ENCODE results near the gene ST13.
A peak's percentile ranks its signal among the peaks of the same experiment; 100 is the strongest.

Gene ST13

GRCh38 chr22:40818747-40819598 lies 37.5 kb downstream of the ST13 start, which contains the start of gene SLC25A17 (continued):
- TF ChIP-seq ZBTB7A (tag by site-specific recombination; IDR thresholded peaks at IDR 0.05; ENCODE audit: low read depth) = peak; percentile 74; the same call in 1 of the 2 replicates
- TF ChIP-seq SETDB1 (IDR thresholded peaks at IDR 0.05; ENCODE audit: insufficient read length, low read length) = no peak
- TF ChIP-seq SALL2 (tag by site-specific recombination; IDR thresholded peaks at IDR 0.05; ENCODE audit: borderline replicate concordance) = no peak
- TF ChIP-seq ZIC2 (tag by site-specific recombination; IDR thresholded peaks at IDR 0.05) = no peak
- TF ChIP-seq ZNF776 (tag by site-specific recombination; IDR thresholded peaks at IDR 0.05; ENCODE audit: borderline replicate concordance) = no peak
- no peak for TF ChIP-seq PRDM1 (tag by site-specific recombination; IDR thresholded peaks at IDR 0.05)
- TF ChIP-seq ZSCAN16 (tag by site-specific recombination; IDR thresholded peaks at IDR 0.05) = no peak
- TF ChIP-seq HOXA7 (CRISPR knock-in tag; IDR thresholded peaks at IDR 0.05; ENCODE audit: borderline replicate concordance) = no peak
- peak; percentile 85 for TF ChIP-seq CTCF (tag by site-specific recombination; IDR thresholded peaks at IDR 0.05)
- no peak for TF ChIP-seq ZNF132 (tag by site-specific recombination; IDR thresholded peaks at IDR 0.05; ENCODE audit: borderline replicate concordance)
- TF ChIP-seq HOXC10 (CRISPR knock-in tag; IDR thresholded peaks at IDR 0.05) = no peak; the same call in 1 of the 2 replicates
- TF ChIP-seq ZNF112 (tag by site-specific recombination; IDR thresholded peaks at IDR 0.05) = no peak
- no peak for TF ChIP-seq ZNF561 (tag by site-specific recombination; IDR thresholded peaks at IDR 0.05; ENCODE audit: borderline replicate concordance)
- TF ChIP-seq ZNF768 (tag by site-specific recombination; IDR thresholded peaks at IDR 0.05) = 0 out of 2 replicates have a peak, but pooled peaks have one; percentile 2
- TF ChIP-seq MEIS1 (CRISPR knock-in tag; IDR thresholded peaks at IDR 0.05; ENCODE audit: borderline replicate concordance) = no peak
- TF ChIP-seq ZNF654 (tag by site-specific recombination; IDR thresholded peaks at IDR 0.05; ENCODE audit: low read depth) = no peak
- TF ChIP-seq, protein P1, sequence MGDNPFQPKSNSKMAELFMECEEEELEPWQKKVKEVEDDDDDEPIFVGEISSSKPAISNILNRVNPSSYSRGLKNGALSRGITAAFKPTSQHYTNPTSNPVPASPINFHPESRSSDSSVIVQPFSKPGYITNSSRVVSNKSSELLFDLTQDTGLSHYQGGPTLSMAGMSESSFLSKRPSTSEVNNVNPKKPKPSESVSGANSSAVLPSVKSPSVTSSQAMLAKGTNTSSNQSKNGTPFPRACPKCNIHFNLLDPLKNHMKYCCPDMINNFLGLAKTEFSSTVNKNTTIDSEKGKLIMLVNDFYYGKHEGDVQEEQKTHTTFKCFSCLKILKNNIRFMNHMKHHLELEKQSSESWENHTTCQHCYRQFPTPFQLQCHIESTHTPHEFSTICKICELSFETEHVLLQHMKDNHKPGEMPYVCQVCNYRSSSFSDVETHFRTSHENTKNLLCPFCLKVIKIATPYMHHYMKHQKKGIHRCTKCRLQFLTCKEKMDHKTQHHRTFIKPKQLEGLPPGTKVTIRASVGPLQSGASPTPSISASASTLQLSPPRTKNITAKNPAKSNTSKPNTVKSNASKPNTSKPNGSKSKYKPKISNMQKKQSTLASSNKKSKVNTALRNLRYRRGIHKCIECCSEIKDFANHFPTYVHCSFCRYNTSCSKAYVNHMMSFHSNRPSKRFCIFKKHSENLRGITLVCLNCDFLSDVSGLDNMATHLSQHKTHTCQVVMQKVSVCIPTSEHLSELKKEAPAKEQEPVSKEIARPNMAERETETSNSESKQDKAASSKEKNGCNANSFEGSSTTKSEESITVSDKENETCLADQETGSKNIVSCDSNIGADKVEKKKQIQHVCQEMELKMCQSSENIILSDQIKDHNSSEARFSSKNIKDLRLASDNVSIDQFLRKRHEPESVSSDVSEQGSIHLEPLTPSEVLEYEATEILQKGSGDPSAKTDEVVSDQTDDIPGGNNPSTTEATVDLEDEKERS (tag by site-specific recombination; IDR thresholded peaks at IDR 0.05) = no peak
- TF ChIP-seq ZNF184 (tag by site-specific recombination; IDR thresholded peaks at IDR 0.05) = no peak
- TF ChIP-seq ZNF777 (tag by site-specific recombination; IDR thresholded peaks at IDR 0.05; ENCODE audit: borderline replicate concordance) = 0 out of 2 replicates have a peak, but pooled peaks have one; percentile 52
- peak; percentile 93 for TF ChIP-seq ZBTB20 (tag by site-specific recombination; IDR thresholded peaks at IDR 0.05)
- TF ChIP-seq ZNF843 (tag by site-specific recombination; IDR thresholded peaks at IDR 0.05) = no peak
- no peak for TF ChIP-seq ZNF426 (tag by site-specific recombination; IDR thresholded peaks at IDR 0.05)
- TF ChIP-seq SP3 (tag by site-specific recombination; IDR thresholded peaks at IDR 0.05) = peak; percentile 77
- no peak for TF ChIP-seq ZNF174 (tag by site-specific recombination; IDR thresholded peaks at IDR 0.05)
- peak; percentile 7; the same call in 1 of the 2 replicates for TF ChIP-seq ZNF76 (tag by site-specific recombination; IDR thresholded peaks at IDR 0.05; ENCODE audit: borderline replicate concordance, low read depth)
- TF ChIP-seq ZSCAN23 (tag by site-specific recombination; IDR thresholded peaks at IDR 0.05) = no peak
- no peak for TF ChIP-seq ZNF157 (tag by site-specific recombination; IDR thresholded peaks at IDR 0.05)
- TF ChIP-seq ZNF341 (tag by site-specific recombination; IDR thresholded peaks at IDR 0.05; ENCODE audit: low read depth) = no peak
- TF ChIP-seq KLF8 (tag by site-specific recombination; IDR thresholded peaks at IDR 0.05) = peak; percentile 52
- TF ChIP-seq, protein P2, sequence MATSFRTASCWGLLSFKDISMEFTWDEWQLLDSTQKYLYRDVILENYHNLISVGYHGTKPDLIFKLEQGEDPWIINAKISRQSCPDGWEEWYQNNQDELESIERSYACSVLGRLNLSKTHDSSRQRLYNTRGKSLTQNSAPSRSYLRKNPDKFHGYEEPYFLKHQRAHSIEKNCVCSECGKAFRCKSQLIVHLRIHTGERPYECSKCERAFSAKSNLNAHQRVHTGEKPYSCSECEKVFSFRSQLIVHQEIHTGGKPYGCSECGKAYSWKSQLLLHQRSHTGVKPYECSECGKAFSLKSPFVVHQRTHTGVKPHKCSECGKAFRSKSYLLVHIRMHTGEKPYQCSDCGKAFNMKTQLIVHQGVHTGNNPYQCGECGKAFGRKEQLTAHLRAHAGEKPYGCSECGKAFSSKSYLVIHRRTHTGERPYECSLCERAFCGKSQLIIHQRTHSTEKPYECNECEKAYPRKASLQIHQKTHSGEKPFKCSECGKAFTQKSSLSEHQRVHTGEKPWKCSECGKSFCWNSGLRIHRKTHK (tag by site-specific recombination; IDR thresholded peaks at IDR 0.05) = no peak
- no peak for TF ChIP-seq ZNF610 (tag by site-specific recombination; IDR thresholded peaks at IDR 0.05; ENCODE audit: borderline replicate concordance)
- TF ChIP-seq ZBTB17 (tag by site-specific recombination; IDR thresholded peaks at IDR 0.05) = peak; percentile 61; the same call in 1 of the 2 replicates
- TF ChIP-seq ZSCAN4 (tag by site-specific recombination; IDR thresholded peaks at IDR 0.05) = no peak
- no peak for TF ChIP-seq TCF7L2 (IDR thresholded peaks at IDR 0.05; ENCODE audit: borderline replicate concordance, low read depth, low read length)

All from HEK293 (cell line).